Activated CD8-positive, alpha-beta memory T cell treated with anti-CD3 and anti-CD28 coated beads, Interleukin-2, amount 50 U/mL, for 1 hour (primary cell): ENCODE data around the gene HGF.
"Not testable (repeated sequence)": the region's sequence is repeated elsewhere in the genome, so short reads cannot be mapped to it uniquely, and the experiment has no call there.

ENCODE experiments used
- DNase-seq: peaks from one replicate; pipeline ENCODE4 v3.0.0-alpha.2; 2020; ENCODE audit errors: extremely low read depth

Gene HGF

DNA sequence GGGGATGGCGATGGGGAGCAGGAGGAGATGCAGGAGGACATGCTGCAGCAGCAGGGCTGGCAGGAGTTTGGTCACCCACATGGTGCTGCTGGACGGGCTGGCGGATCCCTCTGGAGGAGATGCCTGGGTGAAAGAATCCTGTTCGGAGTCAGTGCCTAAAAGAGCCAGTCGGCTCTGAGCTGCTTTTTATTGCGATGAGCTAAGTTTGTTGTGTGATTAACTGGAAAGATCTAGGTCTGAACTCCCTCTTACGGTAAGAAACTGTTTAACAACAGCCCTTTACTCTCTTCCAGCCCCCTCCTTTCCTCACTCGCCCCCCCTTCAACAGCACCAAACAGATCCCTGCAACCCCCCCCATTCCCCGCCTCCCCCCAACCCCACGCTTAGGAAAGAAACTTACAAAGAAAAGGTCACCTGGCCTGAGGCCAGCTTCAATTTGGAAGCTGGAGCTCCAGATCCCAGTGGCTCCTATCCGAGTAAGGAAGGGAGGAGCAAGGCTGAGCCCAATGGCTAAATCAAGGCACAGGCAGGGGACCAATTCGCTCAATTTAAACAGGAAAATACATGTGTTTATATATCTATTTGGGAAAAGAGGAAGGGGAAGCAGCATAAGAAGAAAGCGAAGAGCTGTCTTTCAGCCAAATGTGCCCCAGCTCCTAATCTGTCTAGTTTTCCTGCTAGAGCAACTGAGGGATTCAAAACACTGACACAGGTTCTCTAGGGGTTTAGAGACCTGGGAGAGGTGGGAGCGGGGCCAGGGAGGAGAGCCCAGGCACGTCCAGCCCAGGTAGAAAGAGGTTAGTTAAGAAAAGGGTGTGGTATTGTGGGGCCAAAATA is at the start of gene HGF:
Gene HGF, minus strand, starts transcription at position 157 of the 837 bp plus-strand sequence. Its CDS starts 76 bp downstream, at position 81.
- no peak for DNase-seq

GRCh38 chr7:81816312-81816711 is 46.5 kb upstream of the HGF start:
- no peak for DNase-seq

- DNase-seq: not testable (repeated sequence)
Observed at GRCh38 chr7:81812866-81813476, 43.1 kb upstream of the HGF start.

DNA sequence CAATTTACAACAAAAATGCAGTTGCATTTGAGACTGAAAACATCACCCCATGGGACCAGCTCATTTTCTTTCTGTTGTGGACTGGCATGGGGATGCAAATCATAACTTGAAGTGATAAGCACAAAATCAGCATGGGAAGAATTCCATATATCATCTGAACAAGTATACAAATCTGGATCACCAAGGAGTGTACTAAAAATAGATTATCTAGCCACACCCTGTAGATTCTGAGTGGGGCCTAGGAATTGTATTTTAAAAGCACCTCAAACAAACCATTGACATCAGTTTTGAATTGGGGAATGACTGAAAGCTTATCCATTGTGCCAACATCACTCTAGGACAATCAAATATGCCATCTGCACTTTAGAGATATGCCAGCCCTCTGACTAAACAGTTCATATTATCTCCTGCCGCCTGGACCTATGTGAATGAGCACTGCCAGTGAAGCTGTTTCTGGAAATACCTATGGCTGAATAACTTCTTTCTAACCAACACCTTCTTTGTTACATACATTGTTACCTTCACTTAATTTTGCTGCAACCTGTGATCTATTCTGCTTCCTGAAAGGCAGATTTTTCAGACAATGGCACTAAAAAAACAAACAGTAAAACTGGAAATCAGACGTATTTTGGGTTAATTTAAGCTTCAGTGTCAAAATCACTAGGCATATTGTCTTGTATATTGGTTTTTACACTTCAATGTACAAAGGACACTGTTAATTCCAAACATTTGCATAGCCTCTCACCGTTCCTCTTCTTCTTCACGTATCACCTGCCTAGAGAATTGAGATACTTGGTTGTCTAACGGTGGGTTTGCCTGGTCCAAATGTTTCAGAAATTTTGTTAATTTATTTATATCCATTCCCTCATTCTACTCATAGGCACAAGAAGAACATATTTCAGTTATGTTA is 42.4 kb upstream of the HGF start:
- no peak for DNase-seq

- DNase-seq: no peak
Observed at GRCh38 chr7:81810476-81811155, 40.8 kb upstream of the HGF start.

DNA sequence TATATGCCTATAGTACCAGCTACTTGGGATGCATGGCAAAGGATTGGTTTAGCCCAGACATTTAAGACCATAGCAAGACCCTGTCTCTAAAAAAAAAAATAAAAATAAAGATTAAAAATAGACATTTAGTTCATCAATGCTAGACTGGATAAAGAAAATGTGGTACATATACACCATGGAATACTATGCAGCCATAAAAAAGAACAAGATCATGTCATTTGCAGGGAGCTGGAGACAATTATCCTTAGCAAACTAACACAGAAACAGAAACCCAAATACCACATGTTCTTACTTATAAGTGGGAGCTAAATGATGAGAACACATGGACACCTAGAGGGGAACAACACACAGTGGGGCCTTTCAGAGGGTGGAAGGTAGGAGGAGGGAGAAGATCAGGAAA is 38.5 kb upstream of the HGF start:
- DNase-seq: not testable (repeated sequence)

DNA sequence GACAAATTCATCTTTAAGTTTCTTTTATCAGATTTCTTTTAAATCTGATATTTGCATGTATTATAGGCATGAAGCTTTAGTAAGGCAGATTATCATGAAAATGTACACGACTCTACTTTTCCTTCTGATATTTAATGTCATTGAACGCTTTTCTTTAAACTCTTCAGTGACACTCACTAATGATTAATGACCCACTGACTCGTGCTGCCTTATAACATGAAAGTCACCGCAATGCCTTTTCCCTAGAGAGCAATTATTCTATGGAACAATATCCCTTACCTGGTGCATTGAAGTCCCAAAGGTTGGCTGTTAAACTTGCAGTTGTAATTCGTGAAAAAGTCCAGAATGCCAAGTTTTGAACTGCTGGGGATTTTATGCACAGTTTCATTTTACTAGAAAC is 33.4 kb upstream of the HGF start:
- no peak for DNase-seq

GRCh38 chr7:81802251-81802650 is 32.4 kb upstream of the HGF start:
- DNase-seq: no peak

- no peak for DNase-seq
Observed at GRCh38 chr7:81801532-81801931, 31.7 kb upstream of the HGF start.

DNA sequence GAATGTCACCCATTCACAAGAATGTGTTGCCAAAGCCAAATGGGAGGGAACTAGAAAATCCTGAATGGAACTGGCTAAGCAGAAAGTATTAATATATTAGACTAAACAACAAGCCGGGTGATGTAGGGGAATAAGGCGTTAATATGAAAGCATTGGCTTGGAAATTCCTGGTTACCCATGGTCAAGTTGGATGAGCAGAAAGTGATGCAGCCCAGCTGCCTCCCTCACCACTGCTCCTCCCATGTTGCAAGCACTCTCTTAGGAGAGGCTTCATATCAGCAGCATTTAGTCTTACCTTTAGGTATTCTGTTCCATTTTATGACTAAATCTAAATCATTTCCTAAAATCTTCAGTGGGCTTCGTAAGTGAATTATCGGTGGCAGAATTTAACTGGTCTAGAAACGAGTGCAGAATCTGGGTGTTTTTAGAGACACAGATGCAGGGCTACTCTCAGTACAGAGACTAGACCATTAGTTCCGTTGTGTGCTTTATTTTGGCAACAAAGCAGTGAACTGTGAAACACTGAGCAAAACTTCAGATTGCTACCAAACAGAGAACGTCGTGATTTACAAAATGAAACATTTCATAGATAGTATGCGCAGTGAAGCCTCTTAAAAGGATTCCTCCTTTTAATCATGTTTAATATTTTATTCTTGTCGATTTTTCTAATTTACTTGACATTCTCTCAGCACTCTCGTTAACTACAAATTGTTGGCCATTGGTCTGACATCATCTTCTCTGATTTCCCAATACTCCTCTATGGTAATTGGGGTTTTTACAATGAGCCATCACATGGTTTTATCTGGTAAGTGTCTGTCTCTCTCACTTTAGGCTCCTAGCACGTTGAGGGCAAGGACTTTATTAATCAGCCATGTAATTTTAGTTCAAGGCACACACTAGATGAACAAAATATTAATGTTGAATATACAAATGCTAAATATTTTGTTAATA is 22.0 kb upstream of the HGF start:
- no peak for DNase-seq

DNA sequence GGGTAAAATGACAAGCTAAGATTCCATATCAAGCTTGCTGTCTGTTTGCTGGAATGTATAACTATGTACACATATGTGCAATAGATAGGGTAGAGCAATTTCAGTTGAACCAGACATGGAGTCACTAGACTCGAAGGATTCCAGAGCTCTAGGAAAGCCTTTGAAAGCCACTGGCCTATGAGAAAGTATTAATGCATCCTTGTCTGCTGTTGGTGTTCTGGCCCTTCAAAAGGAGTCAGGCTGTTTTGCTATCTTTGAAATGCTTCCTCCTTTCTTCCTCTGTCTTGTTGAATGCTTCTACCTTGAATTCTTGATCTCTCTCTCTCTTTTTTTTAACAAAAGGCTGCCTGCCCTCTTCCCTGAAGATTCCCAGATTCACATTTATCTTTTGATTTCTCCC is 20.8 kb upstream of the HGF start:
- DNase-seq: no peak

DNA sequence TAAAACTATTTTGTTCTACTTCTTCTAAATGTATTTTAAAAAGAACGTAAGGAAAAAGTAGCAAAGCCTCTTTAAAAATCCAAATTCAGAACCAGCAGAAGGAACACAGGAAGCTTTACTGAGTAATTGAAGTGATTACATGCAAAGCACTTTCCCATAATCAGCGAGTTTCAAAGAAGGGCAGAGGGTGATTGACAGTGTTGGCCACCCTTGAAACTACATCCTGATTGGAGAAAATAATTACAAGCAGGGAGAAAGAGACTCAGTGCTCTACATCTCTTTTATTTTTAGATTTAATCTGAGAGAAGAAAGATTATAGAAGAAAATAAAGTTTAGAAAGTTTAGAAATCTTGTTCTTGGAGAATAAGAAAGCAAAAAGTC is 20.3 kb upstream of the HGF start:
- no peak for DNase-seq

GRCh38 chr7:81789406-81790119 is 19.7 kb upstream of the HGF start:
- no peak for DNase-seq

GRCh38 chr7:81788246-81788645 is 18.4 kb upstream of the HGF start:
- no peak for DNase-seq

DNA sequence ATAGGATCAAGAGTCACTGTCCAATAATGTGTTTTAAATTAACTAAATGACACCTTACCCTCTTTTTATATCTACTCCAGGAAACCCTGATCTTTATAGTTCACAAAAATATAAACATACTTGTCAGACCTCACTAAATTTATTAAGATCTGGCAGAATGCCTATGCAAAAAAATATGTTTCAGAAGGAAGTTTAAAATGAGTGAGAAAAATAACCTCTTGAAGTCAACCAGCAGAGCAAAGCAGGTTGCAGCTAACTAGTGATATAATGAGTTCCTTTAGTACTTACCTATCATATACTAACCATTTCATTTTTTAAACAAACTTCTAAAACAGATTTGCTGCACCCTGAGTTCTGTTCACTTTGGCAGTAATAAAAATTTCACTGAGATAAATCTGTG is 14.0 kb upstream of the HGF start:
- DNase-seq: no peak

- no peak for DNase-seq
Observed at GRCh38 chr7:81780914-81781693, 11.3 kb upstream of the HGF start.

DNA sequence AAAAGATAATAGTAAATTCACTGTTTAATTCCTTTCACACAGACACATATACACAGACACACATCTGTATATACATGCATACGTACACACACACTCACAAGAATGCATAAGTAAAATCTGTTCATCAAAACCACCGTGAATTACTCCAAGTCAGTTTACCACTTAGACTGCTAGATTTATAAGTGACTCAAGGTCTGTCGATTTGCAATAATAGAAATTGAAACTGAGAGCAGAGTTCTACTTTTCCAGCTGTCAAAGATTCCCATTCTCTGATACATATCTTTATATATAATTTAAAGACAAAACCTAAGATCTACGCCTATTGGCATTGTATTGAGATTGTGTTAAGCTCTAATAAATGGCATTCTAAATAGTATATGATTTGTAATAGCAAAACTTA is 9.9 kb upstream of the HGF start:
- no peak for DNase-seq

- no peak for DNase-seq
Observed at GRCh38 chr7:81777697-81778096, 7.8 kb upstream of the HGF start.

GRCh38 chr7:81776948-81777630 is 7.2 kb upstream of the HGF start:
- DNase-seq: no peak
